T-cell (primary cell): ENCODE results near the gene EXOC6B. TPM values are rescaled to one million over a fixed set of nuclear protein-coding genes. Genes with fewer than 3 reads are reported as not detected.

Source experiments
- ATAC-seq, 4 experiments: fragments of 200-7000 bp in 3 of 4; fragments of 150-1000 bp in 1 of 4; cut with Tn5 transposase; replicated peaks in 1 of 4; 1 replicate in 3 of 4; 2 replicates in 1 of 4; pipeline ENCODE4 v1.10.0; 2021; ENCODE audit warnings: moderate library complexity in 3 of 4, mild to moderate bottlenecking in 2 of 4, moderate number of reproducible peaks in 1 of 4
- CTCF ChIA-PET, 2 donors: fragments of 300-600 bp; sonication (Branson Sonifier 250); formaldehyde crosslinking; loops; one replicate each; lab custom pipeline; 2022; ENCODE audit warnings: antibody characterized with exemption in 2 of 2; lab: Charles Lee
- POLR2A ChIA-PET, 2 donors: fragments of 300-600 bp; sonication (Branson Sonifier 250); formaldehyde crosslinking; loops; one replicate each; lab custom pipeline; 2022; ENCODE audit warnings: antibody characterized with exemption in 2 of 2; lab: Charles Lee
- DNase-seq, 35 experiments: peaks; one replicate each; pipeline versions ENCODE4 v3.0.0 to v3.0.0-alpha.2; 2013 to 2023
- H3K27ac ChIP-seq: one replicate; pipeline ENCODE4 v1.5.1; 2013; ENCODE audit warnings: low read length
- H3K27me3 ChIP-seq, 2 experiments: replicated peaks in 1 of 2; 1 replicate in 1 of 2; 2 replicates in 1 of 2; pipeline versions ENCODE4 v1.6.1 to v1.7.0; 2013; ENCODE audit warnings: low read length in 1 of 2, mixed read lengths in 1 of 2; ENCODE audit not compliant: control insufficient read depth in 2 of 2, insufficient read depth in 2 of 2; ENCODE audit errors: extremely low read depth in 1 of 2
- H3K36me3 ChIP-seq, 2 donors: 1 replicate in 1 of 2; 2 replicates in 1 of 2; pipeline versions ENCODE4 v1.6.1 to v1.7.0; 2013; ENCODE audit warnings: low read length in 1 of 2; ENCODE audit not compliant: control insufficient read depth in 2 of 2, insufficient read depth in 1 of 2; ENCODE audit errors: extremely low read depth in 1 of 2
- H3K4me1 ChIP-seq, 2 experiments: 1 replicate in 1 of 2; 2 replicates in 1 of 2; pipeline versions ENCODE4 v1.6.1 to v1.7.0; 2013; ENCODE audit warnings: low read length in 2 of 2, mixed read lengths in 1 of 2; ENCODE audit not compliant: insufficient read depth in 2 of 2, control insufficient read depth in 1 of 2; ENCODE audit errors: extremely low read depth in 1 of 2
- H3K4me3 ChIP-seq, 2 donors: 1 replicate in 1 of 2; 2 replicates in 1 of 2; pipeline versions ENCODE4 v1.5.1 to v1.7.0; 2013; ENCODE audit warnings: mild to moderate bottlenecking in 2 of 2, low read length in 1 of 2, moderate library complexity in 1 of 2; ENCODE audit not compliant: control insufficient read depth in 1 of 2; ENCODE audit errors: extremely low read depth in 1 of 2
- H3K9me3 ChIP-seq: 2 replicates; pipeline ENCODE4 v1.7.0; 2013
- H3K27ac Mint-ChIP-seq, 2 donors: one replicate each; pipeline ENCODE4 v1.8.0; 2020 to 2021; ENCODE audit warnings: mild to moderate bottlenecking in 2 of 2, mixed read lengths in 2 of 2
- H3K27me3 Mint-ChIP-seq, 2 donors: one replicate each; pipeline ENCODE4 v1.8.0; 2021 to 2022; ENCODE audit warnings: mixed read lengths in 2 of 2
- H3K36me3 Mint-ChIP-seq: one replicate; pipeline ENCODE4 v1.8.0; 2021; ENCODE audit warnings: mixed read lengths
- H3K4me1 Mint-ChIP-seq, 3 donors: one replicate each; pipeline ENCODE4 v1.8.0; 2020 to 2022; ENCODE audit warnings: mixed read lengths in 3 of 3, mild to moderate bottlenecking in 1 of 3
- H3K4me3 Mint-ChIP-seq, 3 donors: one replicate each; pipeline ENCODE4 v1.8.0; 2020 to 2022; ENCODE audit warnings: mild to moderate bottlenecking in 3 of 3, mixed read lengths in 3 of 3, moderate library complexity in 3 of 3
- H3K9me3 Mint-ChIP-seq, 3 donors: one replicate each; pipeline ENCODE4 v1.8.0; 2020 to 2022; ENCODE audit warnings: mixed read lengths in 3 of 3
- WGBS: methylation state at CpG from one replicate; pipeline ENCODE4 v1.1.5; 2013; ENCODE audit warnings: missing lambda C conversion rate; ENCODE audit not compliant: insufficient coverage; 5-methylcytosine and 5-hydroxymethylcytosine counted together
- total RNA-seq, 35 experiments: library from RNA in 6 of 35; stranded (reverse) in 6 of 35; fragments of 120-200 nt in 1 of 35; gene quantifications; one replicate each; pipeline versions ENCODE4 v1.2.1 to v1.2.4 and lab custom pipeline; 2013 to 2026

The EXOC6B gene
- total RNA-seq, 5 donors from 2014 or later (not counting 1 experiment from before 2014, with no cell fraction given): 13.3 to 18.9 (median 16.6) TPM

DNA sequence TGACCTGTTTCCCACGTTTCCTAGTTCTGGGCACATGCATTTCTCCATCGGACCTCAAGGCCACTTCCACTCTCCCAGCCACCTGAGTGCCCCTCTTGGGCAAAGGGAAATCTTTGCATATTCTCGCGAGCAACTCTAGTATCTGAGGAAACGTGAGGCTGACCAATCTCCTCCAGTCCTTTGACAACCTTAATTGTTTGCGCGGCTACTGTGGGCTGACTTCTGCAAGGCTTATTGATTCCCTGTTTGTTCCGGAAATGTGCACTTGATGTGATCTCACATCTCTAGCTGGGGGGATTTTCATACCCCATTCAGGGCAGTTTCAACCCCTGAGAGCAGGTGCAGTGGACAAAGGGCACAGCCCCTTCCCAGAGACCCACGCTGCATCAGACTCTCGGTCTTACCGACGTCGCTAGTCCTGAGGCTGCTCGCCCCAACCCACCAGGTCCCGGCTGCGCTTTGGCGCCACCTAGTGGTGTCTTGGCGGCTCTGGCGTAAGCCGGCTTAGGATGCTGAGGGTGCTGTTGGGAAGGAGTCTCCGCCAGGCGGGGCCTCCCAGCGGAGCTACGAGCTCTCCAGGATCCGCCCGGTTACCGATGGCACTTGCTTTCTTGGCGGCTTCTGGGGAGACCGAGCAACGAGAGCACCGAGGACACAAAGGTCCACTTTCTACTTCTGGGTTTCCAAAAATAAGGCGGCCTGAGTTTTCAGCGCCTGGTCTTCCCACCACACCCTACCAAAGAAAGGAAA, 36.6 kb upstream of the EXOC6B start:
- H3K9me3 Mint-ChIP-seq: no peaks in the 10 kb centered on the region
- no peaks in the 10 kb centered on the region for H3K36me3 ChIP-seq
- H3K4me3 Mint-ChIP-seq: peak overlapping the region; percentile 44 to 53 (median 51)
- WGBS: 10% methylated on average over 30 of the region's 33 CpGs
- DNase-seq (peak; percentile 48 to 93 (median 79)), ATAC-seq (peak; percentile 91 to 96 (median 95))
- CTCF ChIA-PET: interaction anchor here (0.6 to 2.0 kb wide), 7 partner anchors 9 to 534 kb away, joined by 3 to 7 read pairs (median 4); no protein-coding TSS in a partner anchor
- peaks cover 45 to 58% of the 10 kb centered on the region in 2 donors for H3K27me3 Mint-ChIP-seq
- H3K4me1 ChIP-seq: peaks cover 0 to 8% of the 10 kb centered on the region in 2 experiments
- no peaks in the 10 kb centered on the region for H3K36me3 Mint-ChIP-seq
- no peak overlapping the region for H3K27ac Mint-ChIP-seq
- H3K4me3 ChIP-seq: peak overlapping the region; percentile 11 to 19
- H3K4me1 Mint-ChIP-seq: peaks cover 7 to 14% (median 8%) of the 10 kb centered on the region in 3 donors
- H3K27ac ChIP-seq: no peak overlapping the region
- POLR2A ChIA-PET: no interaction called here
- H3K27me3 ChIP-seq: peaks cover 4 to 20% of the 10 kb centered on the region in 2 experiments
- H3K9me3 ChIP-seq: no peaks in the 10 kb centered on the region

- Histone ChIP-seq H3K27ac (no peak overlapping the region), H3K4me1 (peaks cover 0 to 8% of the 10 kb centered on the region in 2 experiments), H3K4me3 (no peak overlapping the region), H3K36me3 (no peaks in the 10 kb centered on the region), H3K27me3 (peaks cover 4 to 26% of the 10 kb centered on the region in 2 experiments), H3K9me3 (no peaks in the 10 kb centered on the region)
- ATAC-seq: peak; percentile 67 to 76 (median 73)
- POLR2A ChIA-PET: interaction anchor here in 1 of 2 donors (0.6 kb wide), 1 partner anchor 350 kb away, joined by 9 read pairs; no protein-coding TSS in a partner anchor
- no peaks in the 10 kb centered on the region for H3K9me3 Mint-ChIP-seq
- peaks cover 7 to 14% (median 8%) of the 10 kb centered on the region in 3 donors for H3K4me1 Mint-ChIP-seq
- no peak overlapping the region for H3K4me3 Mint-ChIP-seq
- CTCF ChIA-PET: interaction anchor here (0.6 to 1.8 kb wide), 9 partner anchors 10 to 126 kb away, joined by 3 to 12 read pairs (median 4); no protein-coding TSS in a partner anchor
- peak overlapping the region in 1 of 2 donors; percentile 36 for H3K27ac Mint-ChIP-seq
- no peaks in the 10 kb centered on the region for H3K36me3 Mint-ChIP-seq
- DNase-seq: peak in 34 of 35 experiments; percentile 12 to 78 (median 42)
- peaks cover 50 to 58% of the 10 kb centered on the region in 2 donors for H3K27me3 Mint-ChIP-seq
- 10% methylated on average over 2 of the region's 3 CpGs for WGBS
Observed at GRCh38 chr2:72859831-72860262, 34.0 kb upstream of the EXOC6B start.

- CTCF ChIA-PET: no interaction called here
- Mint-ChIP-seq H3K9me3 (no peaks in the 10 kb centered on the region), H3K36me3 (no peaks in the 10 kb centered on the region), H3K27me3 (peaks cover 17 to 32% of the 10 kb centered on the region in 2 donors), H3K27ac (no peak overlapping the region), H3K4me3 (no peak overlapping the region), H3K4me1 (no peaks in the 10 kb centered on the region)
- POLR2A ChIA-PET: no interaction called here
- WGBS: 77% methylated on average over 4 of the region's 7 CpGs
- H3K36me3 ChIP-seq: no peaks in the 10 kb centered on the region
- no peak overlapping the region for H3K27ac ChIP-seq
- H3K27me3 ChIP-seq: peaks cover 0 to 22% of the 10 kb centered on the region in 2 experiments
- H3K9me3 ChIP-seq: no peaks in the 10 kb centered on the region
- no peak overlapping the region for H3K4me3 ChIP-seq
- ATAC-seq (no peak), DNase-seq (no peak)
- H3K4me1 ChIP-seq: no peaks in the 10 kb centered on the region
Observed at GRCh38 chr2:72851333-72851732, 25.5 kb upstream of the EXOC6B start.

- no peak overlapping the region for H3K27ac Mint-ChIP-seq
- CTCF ChIA-PET: no interaction called here
- peaks cover 0 to 13% of the 10 kb centered on the region in 2 experiments for H3K27me3 ChIP-seq
- ATAC-seq (no peak), DNase-seq (no peak)
- no peaks in the 10 kb centered on the region for H3K4me1 Mint-ChIP-seq
- no peaks in the 10 kb centered on the region for H3K36me3 Mint-ChIP-seq
- H3K27me3 Mint-ChIP-seq: peaks cover 5 to 18% of the 10 kb centered on the region in 2 donors
- POLR2A ChIA-PET: no interaction called here
- no peaks in the 10 kb centered on the region for H3K36me3 ChIP-seq
- no CpG with 5 or more reads among the region's 1 CpG for WGBS
- H3K4me3 ChIP-seq: no peak overlapping the region
- no peaks in the 10 kb centered on the region for H3K9me3 ChIP-seq
- H3K27ac ChIP-seq: no peak overlapping the region
- H3K4me1 ChIP-seq: no peaks in the 10 kb centered on the region
- no peak overlapping the region for H3K4me3 Mint-ChIP-seq
- H3K9me3 Mint-ChIP-seq: no peaks in the 10 kb centered on the region
Observed at GRCh38 chr2:72849138-72849462, 23.3 kb upstream of the EXOC6B start.

GRCh38 chr2:72848436-72849137, 22.8 kb upstream of the EXOC6B start:
- POLR2A ChIA-PET: no interaction called here
- WGBS: 70% methylated on average over 3 of the region's 3 CpGs
- Histone ChIP-seq H3K4me1 (no peaks in the 10 kb centered on the region), H3K27ac (no peak overlapping the region), H3K4me3 (no peak overlapping the region), H3K36me3 (no peaks in the 10 kb centered on the region), H3K9me3 (no peaks in the 10 kb centered on the region), H3K27me3 (peaks cover 0 to 13% of the 10 kb centered on the region in 2 experiments)
- no peak overlapping the region for H3K27ac Mint-ChIP-seq
- no peak for DNase-seq
- no peak overlapping the region for H3K4me3 Mint-ChIP-seq
- H3K27me3 Mint-ChIP-seq: peaks cover 7 to 18% of the 10 kb centered on the region in 2 donors
- no peaks in the 10 kb centered on the region for H3K9me3 Mint-ChIP-seq
- H3K36me3 Mint-ChIP-seq: no peaks in the 10 kb centered on the region
- no peak for ATAC-seq
- H3K4me1 Mint-ChIP-seq: no peaks in the 10 kb centered on the region
- CTCF ChIA-PET: no interaction called here

GRCh38 chr2:72847534-72848315, 21.9 kb upstream of the EXOC6B start:
- Histone ChIP-seq H3K4me1 (no peaks in the 10 kb centered on the region), H3K9me3 (no peaks in the 10 kb centered on the region), H3K4me3 (no peak overlapping the region), H3K36me3 (no peaks in the 10 kb centered on the region), H3K27ac (no peak overlapping the region), H3K27me3 (peaks cover 0 to 16% of the 10 kb centered on the region in 2 experiments)
- Mint-ChIP-seq H3K4me3 (no peak overlapping the region), H3K36me3 (no peaks in the 10 kb centered on the region), H3K9me3 (no peaks in the 10 kb centered on the region), H3K4me1 (no peaks in the 10 kb centered on the region), H3K27ac (no peak overlapping the region), H3K27me3 (peaks cover 10 to 21% of the 10 kb centered on the region in 2 donors)
- DNase-seq: no peak
- no peak for ATAC-seq
- POLR2A ChIA-PET: no interaction called here
- CTCF ChIA-PET: interaction anchor here in 1 of 2 donors (0.5 kb wide), 1 partner anchor 14 kb away, joined by 4 read pairs; no protein-coding TSS in a partner anchor
- 56% methylated on average over 1 of the region's 3 CpGs for WGBS
